Stimulated activated CD8-positive, alpha-beta memory T cell treated with anti-CD3 and anti-CD28 coated beads, Interleukin-12 subunit alpha, Interleukin-12 subunit beta, amount 100 ng/mL, for 24 hours (primary cell): ENCODE results near the gene GPC3.

Experiments
- DNase-seq: peaks from one replicate; pipeline ENCODE4 v3.0.0-alpha.2; 2020; ENCODE audit errors: extremely low read depth

GPC3 gene

DNA sequence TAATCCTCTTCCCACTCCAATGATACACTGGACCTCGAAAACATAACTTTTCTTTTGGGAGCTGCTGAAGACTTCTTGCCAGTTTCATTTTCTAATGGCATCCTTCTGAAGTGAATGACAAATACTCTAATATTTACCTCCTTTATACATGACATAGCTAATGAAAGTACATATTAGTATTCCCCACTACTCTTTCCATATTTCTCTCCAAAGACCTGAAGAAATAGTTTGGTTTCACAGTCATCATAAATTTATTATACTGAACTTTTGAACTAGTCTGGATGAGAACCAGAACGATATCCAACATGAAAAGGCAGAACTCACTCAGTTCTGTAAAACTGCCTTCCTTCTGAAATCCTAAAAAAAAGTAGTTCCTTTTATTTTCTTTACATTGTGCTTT is 139.1 kb downstream of the GPC3 start:
- DNase-seq, result no peak

DNA sequence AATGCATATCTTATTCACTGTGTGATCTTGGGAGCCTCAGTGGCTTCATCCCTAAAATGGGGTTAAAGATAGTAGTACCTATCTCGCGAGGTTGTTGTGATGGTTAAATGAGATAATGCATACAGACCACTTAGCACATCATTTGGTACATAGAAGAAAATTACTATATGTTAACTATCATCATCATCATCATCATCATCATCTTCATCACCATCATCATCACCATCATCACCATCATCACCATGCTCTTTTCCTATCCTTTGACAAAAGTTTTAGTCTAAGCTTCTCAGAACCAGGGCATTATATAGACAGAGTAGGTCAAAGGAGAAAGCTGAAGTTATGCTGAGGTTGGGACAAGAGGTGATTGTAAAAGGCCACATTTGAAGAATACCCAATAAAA is 145.0 kb downstream of the GPC3 start:
- DNase-seq, result no peak

DNA sequence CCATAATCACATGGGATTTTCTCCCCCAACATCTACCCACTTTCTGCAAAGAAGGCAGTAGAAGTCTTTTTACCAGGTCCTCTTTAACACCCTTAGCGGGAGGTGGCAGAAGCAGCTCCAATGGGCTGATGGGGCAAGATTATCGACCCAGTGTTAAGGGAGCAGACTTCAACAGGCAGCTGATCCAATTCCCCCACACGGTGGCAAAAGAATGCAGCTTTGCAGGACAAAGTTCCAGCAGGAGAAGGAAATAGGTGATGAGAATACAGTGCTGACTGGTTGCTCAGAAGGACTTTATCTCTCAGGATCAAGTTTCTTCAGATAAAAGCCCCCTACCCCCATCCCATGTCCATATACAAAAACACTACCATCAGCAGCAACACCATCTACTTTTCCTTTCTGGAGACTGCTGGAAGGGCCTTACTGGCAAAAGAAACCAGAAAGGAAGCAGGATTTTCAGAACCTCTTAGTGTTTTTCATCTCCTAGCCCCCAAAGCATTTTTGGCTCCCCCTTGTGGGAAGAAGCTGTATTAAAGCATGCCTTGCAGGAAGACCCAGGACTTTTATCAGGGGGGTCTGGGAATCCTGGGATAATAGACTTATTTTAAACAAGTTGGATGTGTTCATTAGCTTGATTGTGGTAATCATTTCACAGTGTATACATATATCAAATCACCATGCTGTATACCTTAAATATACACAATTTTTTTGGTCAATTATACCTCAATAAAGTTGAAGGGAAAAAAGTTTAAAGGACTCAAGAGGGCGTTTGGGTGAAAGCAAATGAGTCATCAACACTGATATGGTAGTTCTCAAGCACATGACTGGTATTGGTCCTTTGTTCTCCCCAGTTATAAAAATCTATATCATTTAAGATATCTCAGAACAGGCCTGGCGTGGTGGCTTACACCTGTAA is 146.4 kb downstream of the GPC3 start:
- DNase-seq, result no peak

DNA sequence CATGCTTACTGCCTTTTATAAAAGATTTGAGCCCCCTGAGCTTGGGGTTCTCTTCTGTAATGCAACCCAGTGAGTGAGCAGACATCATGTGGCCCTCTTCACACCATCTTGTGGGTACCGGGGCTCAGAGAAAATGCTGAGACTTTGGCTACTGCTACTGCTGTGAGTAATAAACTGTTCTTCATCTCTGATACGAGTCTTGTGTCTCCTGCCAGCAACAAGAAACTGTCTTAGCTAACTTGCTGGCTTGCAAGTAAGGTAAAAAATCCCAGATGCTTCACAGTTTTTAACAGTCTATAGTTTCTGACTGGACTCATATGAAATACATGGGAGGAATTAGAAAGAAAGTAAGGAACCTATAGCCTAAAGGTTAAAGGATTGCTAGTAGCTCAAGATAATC is 148.3 kb downstream of the GPC3 start:
- DNase-seq, result no peak

DNA sequence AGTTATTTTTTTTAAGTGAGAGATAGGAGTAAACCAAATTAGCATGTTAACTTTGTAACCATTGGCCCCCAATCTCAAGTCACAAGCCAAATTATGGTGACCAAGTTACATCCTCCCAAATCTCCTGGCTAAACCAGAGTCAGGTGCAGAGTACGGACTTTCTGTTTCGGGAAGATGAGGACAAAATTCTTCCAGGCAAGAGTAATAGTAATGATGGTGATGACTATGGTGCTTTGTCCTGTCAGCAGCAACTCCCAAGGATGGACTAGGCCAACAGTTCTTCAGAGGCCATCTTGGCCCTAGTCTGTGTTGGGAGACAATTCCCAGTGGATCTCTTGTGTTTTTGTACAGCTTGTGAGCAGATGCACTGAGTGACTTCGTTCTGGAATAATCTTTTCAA is 148.8 kb downstream of the GPC3 start:
- no peak for DNase-seq

DNA sequence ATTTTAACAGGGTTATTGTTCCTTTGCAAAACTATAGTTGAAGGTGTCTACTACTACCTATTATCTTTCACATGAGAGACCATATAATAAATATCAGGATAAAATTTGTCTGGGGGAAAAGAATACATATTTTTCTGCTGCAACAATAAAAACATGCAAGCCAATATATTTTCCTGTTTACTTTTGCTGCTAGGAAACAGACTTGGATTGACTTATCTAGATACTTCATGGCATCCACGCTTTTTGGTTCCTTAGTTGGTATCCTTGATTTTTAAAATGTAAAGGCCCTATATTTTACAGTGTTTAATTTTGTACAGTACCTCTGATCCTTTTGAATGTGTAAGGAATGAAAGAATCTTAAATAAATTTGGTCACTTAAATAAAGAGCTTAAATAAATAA is 150.6 kb downstream of the GPC3 start:
- no peak for DNase-seq

DNA sequence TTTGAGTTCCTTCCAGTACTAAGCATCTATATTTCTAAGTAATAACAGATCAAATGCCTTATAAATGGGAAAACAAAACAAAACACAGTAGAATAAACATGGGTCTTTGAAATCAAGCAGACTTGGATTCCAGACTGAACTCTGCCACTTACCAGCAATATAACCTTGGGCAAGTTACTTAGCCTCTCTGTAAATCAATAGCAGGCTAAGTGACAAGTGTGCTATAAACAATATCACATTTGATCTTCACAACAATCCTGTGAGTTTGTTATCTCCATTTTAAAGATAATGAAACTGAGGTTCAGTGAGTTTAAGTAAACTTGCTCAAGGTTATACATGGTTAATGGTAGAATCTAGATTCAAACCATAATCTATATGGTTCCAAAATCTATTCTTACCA is 165.8 kb downstream of the GPC3 start:
- no peak for DNase-seq

DNA sequence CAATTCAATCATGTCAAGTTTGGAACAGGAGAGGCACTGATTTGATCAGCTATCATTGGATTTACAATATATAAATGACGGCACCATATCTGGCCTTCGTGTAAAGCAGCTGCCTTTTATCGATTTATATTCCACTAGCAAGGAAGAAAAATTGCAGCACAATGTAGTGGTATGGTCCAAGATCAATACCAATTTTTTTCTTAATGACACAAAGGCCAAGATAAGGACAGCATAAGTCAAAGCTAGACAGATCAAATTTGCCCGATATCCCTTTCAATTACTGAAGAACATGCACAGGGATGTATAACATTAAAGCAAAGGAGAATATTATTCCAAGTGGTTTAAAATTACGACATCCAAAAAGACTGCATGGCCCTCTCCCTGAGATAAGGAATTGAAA is 167.4 kb downstream of the GPC3 start:
- DNase-seq, result no peak

DNA sequence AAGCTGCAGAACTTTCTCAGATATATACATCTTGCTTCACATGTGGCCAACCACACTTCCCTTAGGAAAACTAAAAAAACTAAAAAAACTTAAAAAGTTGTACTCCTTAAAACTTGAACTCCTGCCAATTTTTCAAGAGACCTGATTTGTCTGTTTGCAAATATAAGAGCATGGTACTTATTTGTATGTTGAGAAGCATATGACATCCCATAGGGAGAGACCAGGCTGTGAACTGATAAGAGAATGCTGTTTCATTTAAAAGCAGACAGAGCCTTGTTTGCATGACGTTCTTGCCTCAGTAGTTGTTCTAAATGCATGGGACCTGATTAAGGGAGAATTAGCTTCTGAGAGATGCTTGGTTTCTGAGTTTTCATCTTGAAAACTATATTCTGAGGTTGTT is 169.9 kb downstream of the GPC3 start:
- no peak for DNase-seq

DNA sequence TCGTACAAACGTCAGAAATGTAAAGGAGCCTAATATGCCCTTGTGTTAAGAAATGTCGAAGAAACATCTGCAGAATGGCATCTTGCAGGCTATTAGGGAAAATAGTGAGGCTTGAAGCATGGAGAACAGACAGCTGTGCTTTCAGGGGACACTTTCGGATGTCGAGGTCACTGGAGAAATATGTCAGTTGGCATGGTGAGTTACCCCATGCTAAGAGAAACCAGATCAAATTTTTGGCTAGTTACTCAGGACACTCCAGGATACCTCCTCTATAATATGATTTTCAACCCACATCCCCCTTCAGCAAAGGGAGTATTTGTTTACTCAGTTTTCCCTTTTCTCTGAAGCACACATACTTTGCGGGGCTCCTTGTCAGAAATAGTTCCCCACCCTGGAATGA is 171.4 kb downstream of the GPC3 start:
- no peak for DNase-seq

DNA sequence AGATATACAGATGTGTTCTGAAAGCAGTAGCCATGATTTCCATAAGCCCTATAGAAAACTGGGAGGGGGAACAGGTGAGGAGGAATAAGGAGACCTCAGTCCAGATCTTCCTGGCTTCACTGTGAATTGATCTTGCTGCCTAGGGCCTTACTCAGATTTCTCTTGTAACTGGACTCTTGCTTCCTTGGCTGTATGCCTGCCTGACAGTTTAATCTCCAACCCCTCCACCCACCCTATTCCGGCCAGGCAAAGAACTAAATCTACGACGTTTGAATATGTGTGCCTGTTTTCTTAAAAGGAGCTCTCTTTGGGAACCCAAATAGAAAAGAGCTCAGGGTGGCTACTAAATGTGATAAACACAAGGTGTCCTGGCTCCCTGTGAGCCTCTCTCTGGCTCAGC is 173.0 kb downstream of the GPC3 start:
- DNase-seq, result no peak

DNA sequence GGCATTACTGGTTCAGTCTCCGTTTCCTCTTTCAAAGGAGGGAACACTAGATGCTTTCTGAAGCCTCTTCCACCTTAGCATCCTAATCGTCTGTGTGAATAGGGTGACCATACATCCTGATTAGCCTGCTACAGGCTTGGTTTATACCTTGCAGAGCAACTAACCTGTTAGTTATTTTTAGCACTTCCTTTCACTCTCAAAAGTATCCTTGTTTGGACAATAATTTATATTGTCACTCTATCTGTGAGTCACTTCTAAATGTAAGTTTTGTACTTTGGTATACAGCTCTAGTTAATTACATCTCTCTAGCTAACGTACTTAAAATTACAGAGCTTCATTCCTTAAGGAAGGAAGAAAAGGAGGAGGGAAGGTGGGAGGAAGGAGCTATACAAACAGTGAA is 174.5 kb downstream of the GPC3 start:
- DNase-seq, result no peak

DNA sequence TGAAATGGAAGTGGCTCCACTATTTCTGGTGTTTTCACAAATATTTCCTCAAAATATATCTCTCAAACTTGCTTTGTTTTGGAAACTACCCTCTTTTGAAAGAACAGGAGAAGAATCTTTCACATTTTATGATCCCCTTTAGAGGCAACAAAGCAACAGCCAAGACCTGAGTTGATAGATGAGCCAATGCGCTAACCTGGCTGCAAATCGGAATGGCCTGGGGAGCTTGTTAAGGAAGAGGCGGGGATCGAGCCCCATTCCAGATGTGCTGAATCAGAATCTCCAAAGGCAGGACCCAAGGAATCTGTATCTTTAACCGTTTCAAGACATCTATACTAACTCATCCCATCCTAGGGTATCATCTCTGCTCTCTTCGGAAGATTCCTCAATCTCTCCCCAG is 181.3 kb downstream of the GPC3 start:
- DNase-seq, result no peak

DNA sequence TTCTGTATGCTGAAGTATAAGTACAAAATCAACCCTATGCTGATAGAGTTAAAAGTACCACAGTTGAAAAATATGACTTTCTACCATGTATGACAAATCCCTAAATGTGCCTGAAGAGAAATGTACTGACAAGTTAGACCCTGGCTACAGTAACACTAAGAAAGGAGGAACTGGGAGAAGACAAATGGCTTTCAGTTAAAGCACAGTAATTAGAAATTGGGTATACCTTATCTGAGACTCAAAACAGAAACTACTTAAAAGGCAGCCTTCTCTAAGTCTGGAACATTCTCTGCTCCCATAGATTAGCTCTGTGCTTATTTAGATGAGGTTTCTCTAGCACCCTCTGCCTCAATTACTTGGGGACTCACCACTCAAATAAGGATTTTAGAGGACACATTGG is 189.1 kb downstream of the GPC3 start:
- DNase-seq, result no peak

DNA sequence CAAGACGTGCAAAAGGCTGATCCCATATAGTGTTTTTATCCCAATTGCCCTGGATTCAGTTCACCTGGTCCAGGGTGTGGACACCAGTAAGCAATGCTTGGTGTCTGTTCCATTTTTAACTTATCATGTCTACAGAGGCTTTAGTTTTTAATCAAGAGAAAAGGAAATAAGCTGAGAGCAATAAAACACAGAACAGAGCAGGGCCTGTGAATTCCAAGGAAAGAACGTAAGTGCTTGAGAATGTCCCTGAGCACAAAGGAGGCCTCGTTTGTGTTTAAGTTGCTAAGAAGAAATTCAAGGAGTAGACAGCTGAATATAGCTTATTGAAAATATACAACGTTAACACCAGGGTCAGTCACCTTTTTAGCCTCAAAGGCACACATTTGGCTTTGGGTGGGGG is 191.3 kb downstream of the GPC3 start:
- DNase-seq, result no peak

DNA sequence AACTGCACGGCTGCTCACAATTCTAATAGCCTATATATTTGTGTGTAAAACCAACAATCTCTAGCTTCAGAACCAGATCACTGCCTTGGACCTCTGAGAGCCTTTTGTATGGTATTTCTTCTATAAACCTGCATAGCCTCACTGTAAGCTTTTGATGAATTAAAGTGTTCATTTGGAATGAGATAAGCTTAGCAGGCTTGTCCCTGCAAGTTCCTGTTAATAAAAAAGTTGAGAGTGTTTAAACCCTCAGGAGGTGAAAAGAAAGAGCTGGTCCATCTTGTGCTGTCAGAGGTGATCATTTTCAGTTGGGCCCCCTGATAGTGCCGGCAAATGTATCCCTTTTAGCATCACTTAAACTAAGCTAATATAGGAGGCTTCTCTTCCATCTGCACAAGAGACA is 191.8 kb downstream of the GPC3 start:
- no peak for DNase-seq

DNA sequence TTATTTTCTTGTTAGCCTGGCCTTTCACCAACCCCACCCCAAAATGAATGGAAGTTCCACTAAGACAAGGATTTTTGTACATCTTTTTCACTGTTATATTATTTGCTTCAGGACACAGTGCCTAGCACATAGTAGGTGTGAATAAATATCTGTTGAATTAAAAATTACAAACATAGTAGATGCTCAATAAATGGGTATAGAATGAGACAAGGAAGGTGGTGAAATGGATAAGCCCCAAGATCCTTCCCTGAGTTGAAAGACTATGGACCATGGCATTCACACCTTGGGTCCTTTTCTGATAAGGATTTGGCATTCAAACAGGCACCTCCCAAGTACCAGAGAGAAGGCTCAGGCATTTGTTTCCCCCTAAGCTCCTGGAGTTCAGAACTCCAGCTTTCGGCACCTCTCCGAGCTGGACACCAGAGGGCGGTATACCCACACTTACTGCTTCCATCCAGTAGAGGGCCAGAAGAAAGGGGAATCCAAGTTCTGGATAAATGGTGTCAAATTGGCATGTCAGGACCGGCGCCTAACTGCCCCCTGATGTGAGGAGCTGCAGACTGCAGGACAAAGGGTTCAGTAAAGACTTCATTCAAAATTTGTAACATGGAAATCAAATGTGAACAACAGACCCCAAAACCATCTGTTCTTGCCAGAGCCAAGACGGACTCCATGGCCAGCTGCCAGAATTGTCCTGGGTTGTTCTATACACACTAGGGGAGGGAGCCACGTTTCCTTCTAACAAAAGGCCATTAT is 193.0 kb downstream of the GPC3 start:
- DNase-seq, result no peak

DNA sequence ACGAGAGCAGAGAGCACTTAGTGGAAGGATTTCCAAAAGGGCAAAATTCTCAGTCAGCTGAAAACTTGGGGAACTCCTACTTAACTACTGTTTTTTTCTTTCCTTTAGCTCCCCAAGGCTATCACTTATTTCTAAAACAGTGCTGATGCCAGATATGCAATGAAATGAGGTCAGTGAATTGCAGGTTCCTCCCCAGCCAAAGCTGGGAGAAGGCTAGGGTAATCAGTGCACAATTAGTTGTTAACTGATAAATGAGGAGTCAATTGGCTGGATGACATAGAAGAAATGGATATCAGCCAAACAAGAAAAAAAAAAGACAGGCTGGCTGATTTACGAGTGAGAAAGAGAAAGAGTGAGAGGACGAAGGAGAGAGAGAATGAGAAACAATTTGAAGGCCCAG is 195.6 kb downstream of the GPC3 start:
- no peak for DNase-seq

DNA sequence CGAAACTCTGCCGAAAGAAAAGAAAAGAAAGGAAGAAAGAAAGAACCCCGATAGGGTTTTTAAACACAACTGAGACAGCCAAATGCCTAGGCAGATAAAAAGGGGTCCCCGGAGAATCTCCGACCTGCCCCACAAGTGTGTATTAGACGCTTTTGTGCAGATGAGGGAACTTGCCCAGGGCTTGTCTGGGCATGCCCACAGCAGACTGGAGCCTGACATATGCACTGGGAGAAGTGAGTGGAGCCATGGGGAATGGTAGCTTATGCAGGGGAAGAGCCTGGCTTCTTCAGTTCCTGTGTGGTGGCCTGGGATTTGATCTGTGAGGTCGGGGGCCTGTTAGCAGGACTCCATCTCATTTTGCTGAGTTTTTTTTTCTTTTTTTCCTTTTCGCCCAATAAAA is 199.0 kb downstream of the GPC3 start:
- DNase-seq, result no peak

DNA sequence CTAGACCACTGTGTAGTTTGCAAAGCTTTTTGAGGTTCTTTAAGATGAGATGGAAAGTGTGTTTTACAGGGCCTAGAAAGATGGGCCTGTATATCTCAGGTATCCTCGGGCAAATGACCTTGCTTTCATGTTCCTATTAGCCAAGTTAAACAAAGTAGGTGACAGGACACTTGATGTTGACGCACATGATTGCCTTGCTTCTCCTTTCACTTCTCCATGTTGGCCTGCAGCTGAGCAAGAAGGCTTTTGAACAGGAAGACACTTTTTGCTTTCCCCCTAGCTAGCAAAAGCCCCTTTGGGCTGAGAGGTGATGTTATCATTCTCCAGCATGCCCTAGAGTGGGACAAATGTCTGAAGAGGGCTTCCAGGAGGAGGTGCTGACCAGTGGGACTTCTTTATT is 202.1 kb downstream of the GPC3 start:
- no peak for DNase-seq

DNA sequence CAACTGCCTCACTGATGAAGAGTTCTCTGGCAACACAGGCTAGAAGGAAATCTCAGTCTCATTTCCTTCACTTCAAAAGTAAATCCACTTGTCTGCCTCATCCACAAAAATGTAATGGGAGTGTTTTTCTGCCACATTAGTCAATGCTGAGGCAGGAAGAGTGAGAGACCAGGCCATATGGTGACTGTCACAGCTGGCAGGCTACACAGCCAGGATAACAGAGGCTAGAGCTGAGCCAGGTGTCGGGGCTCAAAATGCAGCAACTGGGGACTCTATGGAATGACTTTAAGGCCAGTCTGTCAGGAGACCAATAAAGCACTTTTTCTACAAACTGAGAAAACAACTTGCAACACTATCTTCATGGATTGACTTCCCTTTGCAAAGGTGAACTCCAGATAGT is 204.2 kb downstream of the GPC3 start:
- no peak for DNase-seq

DNA sequence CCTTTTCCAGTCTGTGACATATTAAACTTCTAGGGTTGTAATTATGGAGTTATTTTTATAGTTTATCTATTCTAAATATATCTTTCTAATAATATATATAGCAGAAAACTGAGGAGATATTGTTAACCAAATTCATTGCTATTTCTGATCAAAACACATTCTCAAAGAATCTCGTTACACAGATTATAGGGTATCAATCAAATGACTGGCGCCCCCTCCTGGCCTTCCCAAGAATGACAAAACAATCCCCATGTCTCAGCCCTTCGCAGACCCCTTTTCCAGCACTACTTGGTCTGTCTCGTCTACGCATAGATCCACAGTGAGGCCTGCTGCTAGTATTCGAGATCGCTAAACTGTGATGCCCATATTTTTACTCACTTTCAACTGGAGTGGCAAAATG is 209.3 kb downstream of the GPC3 start:
- no peak for DNase-seq

DNA sequence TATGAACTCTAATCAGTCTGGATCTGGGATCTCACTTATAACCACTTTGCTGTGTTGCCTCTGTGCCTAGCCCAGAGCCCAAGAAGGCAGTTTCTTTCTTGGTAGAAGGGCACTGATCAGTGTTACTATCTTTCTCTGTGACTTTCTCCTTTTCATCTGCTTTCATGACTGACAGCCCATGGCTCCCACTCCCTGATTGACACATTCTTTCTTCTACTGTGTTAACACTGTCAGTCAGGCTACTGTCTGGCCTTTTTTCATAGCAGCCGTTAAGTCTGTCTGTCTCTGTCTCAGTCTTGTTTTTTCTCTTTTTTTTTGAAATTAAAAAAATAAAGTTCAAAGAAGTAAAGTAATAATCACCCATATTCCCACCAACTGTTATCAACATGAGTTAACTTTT is 210.6 kb downstream of the GPC3 start:
- DNase-seq, result no peak
